Measurements from ENCODE around the gene ZNF19. TPM values are rescaled to one million over a fixed set of nuclear protein-coding genes. Genes with fewer than 3 reads are reported as not detected.

ZNF19 gene
- total and polyA plus RNA-seq, 9 of the 15 experiments (the other 6 are each of a cell fraction or from before 2014, with no cell fraction given), result 1.2 to 2.8 (median 1.8) TPM

GRCh38 chr16:71426069-71426879 lies 62.9 kb downstream of the ZNF19 start (continued):
- peak; percentile 36; the same call in 1 of the 2 replicates for TF ChIP-seq TEAD4 (IDR thresholded peaks at IDR 0.05; ENCODE audit: low read length)
- TF ChIP-seq TEAD4 (CRISPR knock-in tag; IDR thresholded peaks at IDR 0.05; ENCODE audit: borderline replicate concordance), result no peak
- peak; percentile 100 for TF ChIP-seq CTBP1 (IDR thresholded peaks at IDR 0.05; ENCODE audit: borderline replicate concordance)

GRCh38 chr16:71425746-71426068 lies 63.4 kb downstream of the ZNF19 start:
- 37% methylated on average over 6 of the region's 18 CpGs for WGBS (ENCODE audit: insufficient coverage, low coverage, missing lambda C conversion rate)

More at GRCh38 chr16:71425746-71426068, 63.4 kb downstream of the ZNF19 start:
- ChIA-PET CTCF (ENCODE audit: low intra/inter-chr PET ratio) (no interaction called here), POLR2A (interaction anchor here (2.1 kb wide), 1 partner anchor 13 kb away, joined by 5 read pairs; no protein-coding TSS in a partner anchor)
- H3K4me3 ChIP-seq, result 0 out of 2 replicates have a peak overlapping the region, but pooled peaks have one; percentile 11
- BruUV-seq (replicated peaks), result no TSS peak
- H3K36me3 ChIP-seq (ENCODE audit: control insufficient read depth, insufficient read depth, low read length), result no peaks in the 10 kb centered on the region
- in situ Hi-C loops (cut with MboI), result loop anchor here (10.0 kb wide), 1 partner anchor 159 kb away; no protein-coding TSS in a partner anchor
- no peaks in the 10 kb centered on the region for H3K79me2 ChIP-seq (ENCODE audit: control insufficient read depth, insufficient read depth, low read length)
- H3K9me3 ChIP-seq (replicated peaks; ENCODE audit: control insufficient read depth, insufficient read depth, low read depth, low read length), result no peaks in the 10 kb centered on the region
- TF ChIP-seq IRF2 (CRISPR knock-in tag; IDR thresholded peaks at IDR 0.05) (no peak), MAFG (tag; conservative IDR thresholded peaks at IDR 0.05) (no peak), FOXA1 (IDR thresholded peaks at IDR 0.05; ENCODE audit: borderline replicate concordance) (no peak), PCBP2 (IDR thresholded peaks at IDR 0.05; ENCODE audit: low read depth, low read length, poor library complexity, severe bottlenecking) (no peak), ZNF133 (CRISPR knock-in tag; IDR thresholded peaks at IDR 0.05) (no peak), ZNF41 (CRISPR knock-in tag; conservative IDR thresholded peaks at IDR 0.05) (no peak)
- peaks cover 10 to 14% of the 10 kb centered on the region in 2 experiments; a peak in 4 of 5 replicates for H3K4me1 ChIP-seq (replicated peaks in 1 of 2; ENCODE audit: control insufficient read depth in 2 of 2, insufficient read depth in 2 of 2, low read length in 2 of 2)
- no peaks in the 10 kb centered on the region for H3K9me1 ChIP-seq (ENCODE audit: control insufficient read depth, insufficient read depth, low read length)
- H3K4me2 ChIP-seq (ENCODE audit: insufficient read depth, low read length), result no peak overlapping the region
- no peak overlapping the region for H2AFZ ChIP-seq (ENCODE audit: low read depth, low read length)
- no peak for ATAC-seq
- no peak for DNase-seq (ENCODE audit: extremely low read depth in 1 of 4, low spot score in 3 of 4)
- no peak overlapping the region for H3K27ac ChIP-seq (ENCODE audit: extremely low read depth, low read depth, low read length)
- no peak overlapping the region for H3K9ac ChIP-seq (ENCODE audit: insufficient read depth in 1 of 2, low read depth in 2 of 2, low read length in 2 of 2)
- no peak for FAIRE-seq
- intact Hi-C loops (cut with micrococcal nuclease), result no loop called here
- peaks cover 6% of the 10 kb centered on the region; the same call in 1 of the 2 replicates for H4K20me1 ChIP-seq (replicated peaks; ENCODE audit: control insufficient read depth, insufficient read depth, low read length)
- peaks cover 15 to 47% of the 10 kb centered on the region in 2 experiments; a peak in 4 of 5 replicates for H3K27me3 ChIP-seq (ENCODE audit: control insufficient read depth in 2 of 2, insufficient read depth in 2 of 2, low read length in 2 of 2)
